Ishikawa (cell line): ENCODE results near the gene C1D.
A peak's percentile ranks its signal among the peaks of the same experiment; 100 is the strongest.

Experiments
- CEBPB ChIP-seq: IDR thresholded peaks from 2 replicates; pipeline ENCODE4 v1.6.1; 2012
- CREB1 ChIP-seq: IDR thresholded peaks from 2 replicates; pipeline ENCODE4 v1.6.1; 2012; ENCODE audit warnings: low read depth
- EGR1 ChIP-seq: IDR thresholded peaks from 2 replicates; pipeline ENCODE4 v1.6.1; 2012
- EP300 ChIP-seq: IDR thresholded peaks from 2 replicates; pipeline ENCODE4 v1.6.1; 2012; ENCODE audit warnings: borderline replicate concordance
- FOXM1 ChIP-seq: IDR thresholded peaks from 2 replicates; pipeline ENCODE4 v1.6.1; 2012; ENCODE audit warnings: low read depth, borderline replicate concordance
- NFIC ChIP-seq: IDR thresholded peaks from 2 replicates; pipeline ENCODE4 v1.6.1; 2012
- RAD21 ChIP-seq: IDR thresholded peaks from 2 replicates; pipeline ENCODE4 v1.6.1; 2012; ENCODE audit warnings: low read depth
- TAF1 ChIP-seq: IDR thresholded peaks from 2 replicates; pipeline ENCODE4 v1.6.1; 2012; ENCODE audit warnings: low read depth, mild to moderate bottlenecking
- TCF12 ChIP-seq: IDR thresholded peaks from 2 replicates; pipeline ENCODE4 v1.6.1; 2012; ENCODE audit warnings: low read depth
- TEAD4 ChIP-seq: IDR thresholded peaks from 2 replicates; pipeline ENCODE4 v1.6.1; 2012
- YY1 ChIP-seq: IDR thresholded peaks from 2 replicates; pipeline ENCODE4 v1.6.1; 2012; ENCODE audit warnings: low read depth
- ZBTB7A ChIP-seq: IDR thresholded peaks from 2 replicates; pipeline ENCODE4 v1.6.1; 2012; ENCODE audit warnings: low read depth
- TF ChIP-seq, protein P1 (sequence below): IDR thresholded peaks from 2 replicates; pipeline ENCODE4 v1.6.1; 2012
- TF ChIP-seq, protein P2 (sequence below): IDR thresholded peaks from 2 replicates; pipeline ENCODE4 v1.6.1; 2012; ENCODE audit warnings: low read depth, mild to moderate bottlenecking
- TF ChIP-seq, protein P3 (sequence below): IDR thresholded peaks from 2 replicates; pipeline ENCODE4 v1.6.1; 2012

C1D gene

GRCh38 chr2:68000170-68000825 lies 62.5 kb downstream of the C1D start:
- TF ChIP-seq TCF12 (no peak), RAD21 (no peak), CREB1 (no peak), YY1 (no peak), FOXM1 (no peak), TEAD4 (no peak), ZBTB7A (no peak), NFIC (no peak), TAF1 (no peak)
- TF ChIP-seq, protein P1, sequence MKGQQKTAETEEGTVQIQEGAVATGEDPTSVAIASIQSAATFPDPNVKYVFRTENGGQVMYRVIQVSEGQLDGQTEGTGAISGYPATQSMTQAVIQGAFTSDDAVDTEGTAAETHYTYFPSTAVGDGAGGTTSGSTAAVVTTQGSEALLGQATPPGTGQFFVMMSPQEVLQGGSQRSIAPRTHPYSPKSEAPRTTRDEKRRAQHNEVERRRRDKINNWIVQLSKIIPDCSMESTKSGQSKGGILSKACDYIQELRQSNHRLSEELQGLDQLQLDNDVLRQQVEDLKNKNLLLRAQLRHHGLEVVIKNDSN = no peak
- TF ChIP-seq, protein P2, sequence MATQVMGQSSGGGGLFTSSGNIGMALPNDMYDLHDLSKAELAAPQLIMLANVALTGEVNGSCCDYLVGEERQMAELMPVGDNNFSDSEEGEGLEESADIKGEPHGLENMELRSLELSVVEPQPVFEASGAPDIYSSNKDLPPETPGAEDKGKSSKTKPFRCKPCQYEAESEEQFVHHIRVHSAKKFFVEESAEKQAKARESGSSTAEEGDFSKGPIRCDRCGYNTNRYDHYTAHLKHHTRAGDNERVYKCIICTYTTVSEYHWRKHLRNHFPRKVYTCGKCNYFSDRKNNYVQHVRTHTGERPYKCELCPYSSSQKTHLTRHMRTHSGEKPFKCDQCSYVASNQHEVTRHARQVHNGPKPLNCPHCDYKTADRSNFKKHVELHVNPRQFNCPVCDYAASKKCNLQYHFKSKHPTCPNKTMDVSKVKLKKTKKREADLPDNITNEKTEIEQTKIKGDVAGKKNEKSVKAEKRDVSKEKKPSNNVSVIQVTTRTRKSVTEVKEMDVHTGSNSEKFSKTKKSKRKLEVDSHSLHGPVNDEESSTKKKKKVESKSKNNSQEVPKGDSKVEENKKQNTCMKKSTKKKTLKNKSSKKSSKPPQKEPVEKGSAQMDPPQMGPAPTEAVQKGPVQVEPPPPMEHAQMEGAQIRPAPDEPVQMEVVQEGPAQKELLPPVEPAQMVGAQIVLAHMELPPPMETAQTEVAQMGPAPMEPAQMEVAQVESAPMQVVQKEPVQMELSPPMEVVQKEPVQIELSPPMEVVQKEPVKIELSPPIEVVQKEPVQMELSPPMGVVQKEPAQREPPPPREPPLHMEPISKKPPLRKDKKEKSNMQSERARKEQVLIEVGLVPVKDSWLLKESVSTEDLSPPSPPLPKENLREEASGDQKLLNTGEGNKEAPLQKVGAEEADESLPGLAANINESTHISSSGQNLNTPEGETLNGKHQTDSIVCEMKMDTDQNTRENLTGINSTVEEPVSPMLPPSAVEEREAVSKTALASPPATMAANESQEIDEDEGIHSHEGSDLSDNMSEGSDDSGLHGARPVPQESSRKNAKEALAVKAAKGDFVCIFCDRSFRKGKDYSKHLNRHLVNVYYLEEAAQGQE = no peak
- TF ChIP-seq, protein P3, sequence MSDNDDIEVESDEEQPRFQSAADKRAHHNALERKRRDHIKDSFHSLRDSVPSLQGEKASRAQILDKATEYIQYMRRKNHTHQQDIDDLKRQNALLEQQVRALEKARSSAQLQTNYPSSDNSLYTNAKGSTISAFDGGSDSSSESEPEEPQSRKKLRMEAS = no peak

DNA sequence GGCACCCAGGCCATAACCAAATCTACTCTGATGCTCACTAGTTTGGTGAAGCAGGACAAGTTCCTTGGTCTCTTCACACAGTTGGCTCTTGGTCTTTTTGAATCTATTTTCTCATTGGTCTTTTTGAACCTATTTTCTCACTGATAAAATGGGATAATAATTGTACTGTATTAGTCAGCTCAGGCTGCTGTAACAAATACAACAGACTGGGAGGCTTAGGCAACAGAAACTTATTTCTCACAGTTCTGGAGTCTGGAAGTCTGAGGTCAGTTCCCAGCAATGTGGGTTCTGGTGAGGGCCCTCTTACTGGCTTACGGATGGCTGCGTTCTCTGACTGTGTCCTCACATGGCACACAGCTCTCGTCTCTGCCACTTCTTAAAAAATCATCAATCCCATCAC lies 63.5 kb downstream of the C1D start:
- TF ChIP-seq, protein P3 = no peak
- TF ChIP-seq EGR1 (no peak), NFIC (no peak), ZBTB7A (no peak), YY1 (no peak), TAF1 (no peak), TCF12 (no peak), FOXM1 (no peak), EP300 (no peak), CEBPB (no peak)

GRCh38 chr2:67997903-67998302 lies 64.9 kb downstream of the C1D start:
- TF ChIP-seq YY1 (no peak), CREB1 (no peak), TAF1 (no peak), FOXM1 (no peak), RAD21 (no peak)
- TF ChIP-seq, protein P1 = no peak

- no peak for TF ChIP-seq EP300
- TF ChIP-seq, protein P3 = no peak
- no peak for TF ChIP-seq CREB1
- no peak for TF ChIP-seq CEBPB
- no peak for TF ChIP-seq TAF1
- TF ChIP-seq TEAD4 = no peak
- no peak for TF ChIP-seq RAD21
- TF ChIP-seq ZBTB7A = no peak
- no peak for TF ChIP-seq FOXM1
- TF ChIP-seq EGR1 = no peak
- no peak for TF ChIP-seq YY1
- TF ChIP-seq TCF12 = no peak
- no peak for TF ChIP-seq NFIC
- TF ChIP-seq, protein P1 = no peak
Observed at GRCh38 chr2:67997528-67997900, 65.3 kb downstream of the C1D start.

DNA sequence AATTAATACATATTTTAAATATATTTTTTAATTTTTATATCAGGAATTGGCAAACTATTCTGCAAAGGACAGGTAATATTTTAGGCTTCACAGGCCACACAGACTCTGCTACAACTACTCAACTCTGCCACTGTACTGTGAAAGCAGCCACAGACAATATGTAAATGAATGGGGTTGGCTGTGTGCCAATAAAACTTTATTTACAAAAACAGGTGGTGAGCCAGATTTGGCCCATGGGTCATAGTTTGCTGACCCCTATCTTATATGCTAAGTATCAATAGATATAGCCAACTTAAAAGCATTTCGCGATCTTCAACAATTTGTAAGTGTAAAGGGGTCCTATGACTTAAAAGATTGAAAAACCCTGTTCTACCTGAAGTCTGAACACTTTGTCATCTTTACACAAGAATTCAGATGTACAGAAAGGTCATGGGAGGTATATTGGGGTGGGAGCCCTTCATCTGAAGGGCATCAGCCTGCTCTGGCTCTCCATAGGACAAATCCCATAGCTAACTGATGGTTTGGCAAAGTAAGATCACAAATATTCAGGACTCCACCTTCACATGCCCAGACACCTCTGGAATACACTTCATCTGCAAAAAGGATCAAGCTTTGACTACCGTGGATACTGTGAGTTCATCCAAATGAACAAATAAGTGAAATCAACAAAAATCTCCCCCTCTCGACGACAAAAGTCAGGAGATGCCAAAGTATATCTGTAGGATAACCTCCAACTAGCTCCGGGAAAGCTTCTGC lies 65.9 kb downstream of the C1D start:
- TF ChIP-seq NFIC (peak; percentile 67), ZBTB7A (no peak)

DNA sequence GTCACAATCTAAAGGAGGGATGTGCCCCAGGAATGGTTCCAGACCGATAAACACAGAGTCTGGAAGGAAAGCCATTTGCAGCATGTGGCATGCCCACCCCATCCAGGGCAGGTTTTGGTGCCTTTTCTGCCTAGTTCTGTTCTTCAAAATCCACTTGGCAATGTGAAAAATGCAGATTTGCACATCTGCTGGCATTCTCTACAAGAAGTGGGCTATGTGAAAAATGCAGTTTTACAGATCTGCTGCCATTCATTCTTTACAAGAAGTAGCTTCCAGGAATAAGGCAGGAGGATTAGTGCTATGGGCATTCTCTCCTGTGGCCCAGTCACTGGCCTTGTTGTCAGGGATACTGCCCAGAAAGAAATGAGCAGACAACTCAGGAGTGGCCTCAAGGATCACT lies 68.1 kb downstream of the C1D start:
- TF ChIP-seq CREB1 = no peak
- no peak for TF ChIP-seq YY1
- no peak for TF ChIP-seq EP300
- TF ChIP-seq NFIC = no peak
- TF ChIP-seq RAD21 = no peak
- TF ChIP-seq ZBTB7A = no peak
- no peak for TF ChIP-seq FOXM1
- TF ChIP-seq TCF12 = no peak
- TF ChIP-seq, protein P2 = no peak
- TF ChIP-seq, protein P1 = no peak
